Vagina (tissue), 2 donors: ENCODE data around the gene GATAD2A.

Source experiments
- POLR2A ChIP-seq, 2 donors: fragments of 450-650 bp; IDR thresholded peaks; one replicate each; pipeline ENCODE4 v1.6.1; 2017; ENCODE audit warnings: antibody characterized with exemption in 2 of 2, mild to moderate bottlenecking in 2 of 2, moderate library complexity in 2 of 2
- TF ChIP-seq, protein P1 (sequence below), 3 experiments: fragments of 450-650 bp in 2 of 3; fragments of 200-600 bp in 1 of 3; sonication (generic) in 1 of 3; IDR thresholded peaks; one replicate each; pipeline ENCODE4 v1.5.1; 2017 to 2019; ENCODE audit warnings: antibody characterized with exemption in 3 of 3, mild to moderate bottlenecking in 2 of 3, moderate library complexity in 2 of 3

DNA sequence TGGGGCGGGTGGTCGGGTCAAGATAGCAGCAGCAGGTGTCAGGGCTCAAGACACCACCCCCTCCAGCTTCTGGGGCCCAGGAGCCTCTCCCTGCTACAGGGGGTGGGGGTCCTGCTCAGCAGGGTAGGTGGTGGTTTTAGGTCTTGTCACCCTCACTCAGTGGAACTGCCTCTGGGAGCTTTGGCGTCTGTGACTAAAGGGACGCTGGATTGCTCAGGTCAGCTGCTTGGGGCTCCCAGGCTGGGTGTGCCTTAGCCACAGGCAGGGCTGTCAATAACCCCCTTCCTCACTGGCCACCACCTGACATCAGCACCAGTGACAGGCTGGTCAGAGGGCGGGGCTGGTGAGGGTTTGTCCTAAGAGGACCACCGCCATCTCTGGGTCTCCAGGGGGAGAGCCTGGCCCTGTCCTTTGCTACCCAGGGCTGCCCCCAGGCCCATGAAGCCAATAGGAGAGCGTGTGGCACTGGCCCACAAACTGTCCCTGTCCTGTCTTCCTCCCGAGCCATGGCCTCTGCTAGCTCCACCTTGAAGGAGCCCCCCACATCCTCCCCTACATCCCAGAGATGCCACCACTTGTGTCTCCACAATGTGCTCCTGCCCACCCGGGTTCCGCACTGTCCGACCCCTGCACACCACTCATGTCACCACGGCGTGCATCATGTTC, 48.4 kb upstream of the GATAD2A start:
- TF ChIP-seq, protein P1, sequence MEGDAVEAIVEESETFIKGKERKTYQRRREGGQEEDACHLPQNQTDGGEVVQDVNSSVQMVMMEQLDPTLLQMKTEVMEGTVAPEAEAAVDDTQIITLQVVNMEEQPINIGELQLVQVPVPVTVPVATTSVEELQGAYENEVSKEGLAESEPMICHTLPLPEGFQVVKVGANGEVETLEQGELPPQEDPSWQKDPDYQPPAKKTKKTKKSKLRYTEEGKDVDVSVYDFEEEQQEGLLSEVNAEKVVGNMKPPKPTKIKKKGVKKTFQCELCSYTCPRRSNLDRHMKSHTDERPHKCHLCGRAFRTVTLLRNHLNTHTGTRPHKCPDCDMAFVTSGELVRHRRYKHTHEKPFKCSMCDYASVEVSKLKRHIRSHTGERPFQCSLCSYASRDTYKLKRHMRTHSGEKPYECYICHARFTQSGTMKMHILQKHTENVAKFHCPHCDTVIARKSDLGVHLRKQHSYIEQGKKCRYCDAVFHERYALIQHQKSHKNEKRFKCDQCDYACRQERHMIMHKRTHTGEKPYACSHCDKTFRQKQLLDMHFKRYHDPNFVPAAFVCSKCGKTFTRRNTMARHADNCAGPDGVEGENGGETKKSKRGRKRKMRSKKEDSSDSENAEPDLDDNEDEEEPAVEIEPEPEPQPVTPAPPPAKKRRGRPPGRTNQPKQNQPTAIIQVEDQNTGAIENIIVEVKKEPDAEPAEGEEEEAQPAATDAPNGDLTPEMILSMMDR (IDR thresholded peaks at IDR 0.05): no peak
- no peak for TF ChIP-seq POLR2A (IDR thresholded peaks at IDR 0.05)
